SK-N-SH treated with all-trans-retinoic acid at 6 μM for 48 hours (cell line): Measurements from ENCODE around the gene SERGEF.
A peak's percentile ranks its signal among the peaks of the same experiment; 100 is the strongest.

Experiments
- ATAC-seq: fragments of 200-7000 bp; cut with Tn5 transposase; 3 replicates; pipeline ENCODE4 v1.9.1; 2020; ENCODE audit warnings: mild to moderate bottlenecking, moderate library complexity
- ARNTL ChIP-seq: fragments of 450-650 bp; formaldehyde crosslinking; IDR thresholded peaks from 2 replicates; pipeline ENCODE4 v1.5.0; 2020; ENCODE audit warnings: low read depth, mild to moderate bottlenecking, moderate library complexity, borderline replicate concordance
- BACH2 ChIP-seq: fragments of 250-450 bp; sonication (Bioruptor Pico); IDR thresholded peaks from 2 replicates; pipeline ENCODE4 v1.9.0; 2021; ENCODE audit warnings: mild to moderate bottlenecking, borderline replicate concordance
- CSDC2 ChIP-seq: fragments of 250-450 bp; sonication (Bioruptor Pico); IDR thresholded peaks from 2 replicates; pipeline ENCODE4 v1.5.0; 2020; ENCODE audit warnings: mild to moderate bottlenecking, moderate library complexity
- CSRNP3 ChIP-seq: fragments of 250-450 bp; sonication (Bioruptor Pico); IDR thresholded peaks from 2 replicates; pipeline ENCODE4 v1.5.1; 2021; ENCODE audit warnings: mild to moderate bottlenecking, moderate library complexity
- ESRRG ChIP-seq: fragments of 250-450 bp; sonication (Bioruptor Pico); IDR thresholded peaks from 2 replicates; pipeline ENCODE4 v1.6.1; 2021; ENCODE audit warnings: mild to moderate bottlenecking
- GLIS3 ChIP-seq: fragments of 250-450 bp; sonication (Bioruptor Pico); IDR thresholded peaks from 2 replicates; pipeline ENCODE4 v1.5.0; 2020; ENCODE audit warnings: mild to moderate bottlenecking, moderate library complexity
- ISL1 ChIP-seq: fragments of 250-450 bp; sonication (Bioruptor Pico); IDR thresholded peaks from 2 replicates; pipeline ENCODE4 v2.1.2; 2022; ENCODE audit warnings: mild to moderate bottlenecking, moderate library complexity
- OSR1 ChIP-seq: fragments of 250-450 bp; sonication (Bioruptor Pico); IDR thresholded peaks from 2 replicates; pipeline ENCODE4 v1.8.0; 2022; ENCODE audit warnings: moderate library complexity, mild to moderate bottlenecking, inconsistent platforms
- POU6F1 ChIP-seq: fragments of 250-450 bp; sonication (Bioruptor Pico); IDR thresholded peaks from 2 replicates; pipeline ENCODE4 v1.8.0; 2021; ENCODE audit warnings: low read depth, mild to moderate bottlenecking, moderate library complexity, borderline replicate concordance
- PPARA ChIP-seq: fragments of 250-450 bp; sonication (Bioruptor Pico); IDR thresholded peaks from 2 replicates; pipeline ENCODE4 v1.5.0; 2020; ENCODE audit warnings: mild to moderate bottlenecking, borderline replicate concordance
- RARB ChIP-seq: fragments of 250-450 bp; sonication (Bioruptor Pico); IDR thresholded peaks from 2 replicates; pipeline ENCODE4 v1.8.0; 2021; ENCODE audit warnings: mild to moderate bottlenecking, moderate library complexity
- SNAI2 ChIP-seq: fragments of 250-450 bp; sonication (Bioruptor Pico); IDR thresholded peaks from 2 replicates; pipeline ENCODE4 v1.5.0; 2020; ENCODE audit warnings: mild to moderate bottlenecking, moderate library complexity
- TCF4 ChIP-seq: fragments of 250-450 bp; sonication (Bioruptor Pico); IDR thresholded peaks from 2 replicates; pipeline ENCODE4 v1.8.0; 2021; ENCODE audit warnings: mild to moderate bottlenecking, moderate library complexity, borderline replicate concordance
- ZC3H10 ChIP-seq: fragments of 250-450 bp; sonication (Bioruptor Pico); IDR thresholded peaks from 2 replicates; pipeline ENCODE4 v1.5.1; 2021; ENCODE audit warnings: mild to moderate bottlenecking, moderate library complexity
- ZFP3 ChIP-seq: fragments of 250-450 bp; sonication (Bioruptor Pico); IDR thresholded peaks from 2 replicates; pipeline ENCODE4 v1.5.0; 2020; ENCODE audit warnings: mild to moderate bottlenecking, moderate library complexity
- ZNF565 ChIP-seq: fragments of 450-650 bp; formaldehyde crosslinking; conservative IDR thresholded peaks from 2 replicates; pipeline ENCODE4 v1.5.0; 2020; ENCODE audit warnings: low read depth, mild to moderate bottlenecking, moderate library complexity
- ZNF8 ChIP-seq: fragments of 450-650 bp; formaldehyde crosslinking; IDR thresholded peaks from 2 replicates; pipeline ENCODE4 v1.5.0; 2020; ENCODE audit warnings: mild to moderate bottlenecking, moderate library complexity
- TF ChIP-seq, protein P1 (sequence below): fragments of 250-450 bp; sonication (Bioruptor Pico); IDR thresholded peaks from 2 replicates; pipeline ENCODE4 v1.5.1; 2020; ENCODE audit warnings: low read depth, mild to moderate bottlenecking, moderate library complexity
- TF ChIP-seq, protein P2 (sequence below): fragments of 250-450 bp; sonication (Bioruptor Pico); IDR thresholded peaks from 2 replicates; pipeline ENCODE4 v1.5.0; 2020; ENCODE audit warnings: mild to moderate bottlenecking, moderate library complexity
- TF ChIP-seq, protein P3 (sequence below): fragments of 250-450 bp; sonication (Bioruptor Pico); IDR thresholded peaks from 2 replicates; pipeline ENCODE4 v1.8.0; 2020; ENCODE audit warnings: mild to moderate bottlenecking, moderate library complexity, borderline replicate concordance

Gene SERGEF

GRCh38 chr11:17972987-17973386 lies 39.9 kb downstream of the SERGEF start:
- peak; percentile 94 for ATAC-seq
- TF ChIP-seq ZFP3 (CRISPR knock-in tag) = no peak

DNA sequence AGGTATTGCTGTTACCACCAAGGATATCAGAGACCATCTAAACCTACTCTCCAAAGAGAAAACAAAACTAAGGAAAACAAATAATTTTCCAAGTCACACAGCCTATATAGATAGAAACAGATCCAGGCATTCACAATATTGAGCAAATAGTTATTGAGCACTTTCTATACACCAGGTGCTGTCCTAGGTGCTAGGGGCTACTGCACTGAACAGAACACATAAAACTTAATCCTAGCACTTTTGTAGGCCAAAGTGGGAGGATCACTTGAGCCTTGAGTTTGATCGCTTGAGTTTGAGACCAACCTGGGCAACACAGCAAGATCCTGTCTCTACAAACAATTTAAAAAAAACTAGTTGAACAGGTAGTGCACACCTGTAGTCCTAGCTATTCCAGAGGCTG lies 44.6 kb downstream of the SERGEF start:
- TF ChIP-seq RARB (CRISPR knock-in tag) (no peak), ZFP3 (CRISPR knock-in tag) (no peak), ZNF565 (CRISPR knock-in tag) (no peak), CSRNP3 (no peak)
- TF ChIP-seq, protein P1, sequence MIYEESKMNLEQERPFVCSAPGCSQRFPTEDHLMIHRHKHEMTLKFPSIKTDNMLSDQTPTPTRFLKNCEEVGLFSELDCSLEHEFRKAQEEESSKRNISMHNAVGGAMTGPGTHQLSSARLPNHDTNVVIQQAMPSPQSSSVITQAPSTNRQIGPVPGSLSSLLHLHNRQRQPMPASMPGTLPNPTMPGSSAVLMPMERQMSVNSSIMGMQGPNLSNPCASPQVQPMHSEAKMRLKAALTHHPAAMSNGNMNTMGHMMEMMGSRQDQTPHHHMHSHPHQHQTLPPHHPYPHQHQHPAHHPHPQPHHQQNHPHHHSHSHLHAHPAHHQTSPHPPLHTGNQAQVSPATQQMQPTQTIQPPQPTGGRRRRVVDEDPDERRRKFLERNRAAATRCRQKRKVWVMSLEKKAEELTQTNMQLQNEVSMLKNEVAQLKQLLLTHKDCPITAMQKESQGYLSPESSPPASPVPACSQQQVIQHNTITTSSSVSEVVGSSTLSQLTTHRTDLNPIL = no peak

GRCh38 chr11:17967661-17968060 lies 45.2 kb downstream of the SERGEF start:
- ATAC-seq = no peak
- TF ChIP-seq ZC3H10 (CRISPR knock-in tag) = no peak
- no peak for TF ChIP-seq CSDC2 (CRISPR knock-in tag)
- no peak for TF ChIP-seq PPARA (CRISPR knock-in tag)
- no peak for TF ChIP-seq ISL1 (CRISPR knock-in tag)
- TF ChIP-seq GLIS3 (CRISPR knock-in tag) = no peak
- TF ChIP-seq CSRNP3 = no peak
- TF ChIP-seq ZNF565 (CRISPR knock-in tag) = no peak
- TF ChIP-seq POU6F1 (CRISPR knock-in tag) = no peak
- no peak for TF ChIP-seq TCF4
- TF ChIP-seq ZNF8 = no peak
- TF ChIP-seq SNAI2 (CRISPR knock-in tag) = no peak
- TF ChIP-seq OSR1 (CRISPR knock-in tag) = no peak
- TF ChIP-seq ESRRG (CRISPR knock-in tag) = no peak
- TF ChIP-seq, protein P1 = no peak
- TF ChIP-seq, protein P2, sequence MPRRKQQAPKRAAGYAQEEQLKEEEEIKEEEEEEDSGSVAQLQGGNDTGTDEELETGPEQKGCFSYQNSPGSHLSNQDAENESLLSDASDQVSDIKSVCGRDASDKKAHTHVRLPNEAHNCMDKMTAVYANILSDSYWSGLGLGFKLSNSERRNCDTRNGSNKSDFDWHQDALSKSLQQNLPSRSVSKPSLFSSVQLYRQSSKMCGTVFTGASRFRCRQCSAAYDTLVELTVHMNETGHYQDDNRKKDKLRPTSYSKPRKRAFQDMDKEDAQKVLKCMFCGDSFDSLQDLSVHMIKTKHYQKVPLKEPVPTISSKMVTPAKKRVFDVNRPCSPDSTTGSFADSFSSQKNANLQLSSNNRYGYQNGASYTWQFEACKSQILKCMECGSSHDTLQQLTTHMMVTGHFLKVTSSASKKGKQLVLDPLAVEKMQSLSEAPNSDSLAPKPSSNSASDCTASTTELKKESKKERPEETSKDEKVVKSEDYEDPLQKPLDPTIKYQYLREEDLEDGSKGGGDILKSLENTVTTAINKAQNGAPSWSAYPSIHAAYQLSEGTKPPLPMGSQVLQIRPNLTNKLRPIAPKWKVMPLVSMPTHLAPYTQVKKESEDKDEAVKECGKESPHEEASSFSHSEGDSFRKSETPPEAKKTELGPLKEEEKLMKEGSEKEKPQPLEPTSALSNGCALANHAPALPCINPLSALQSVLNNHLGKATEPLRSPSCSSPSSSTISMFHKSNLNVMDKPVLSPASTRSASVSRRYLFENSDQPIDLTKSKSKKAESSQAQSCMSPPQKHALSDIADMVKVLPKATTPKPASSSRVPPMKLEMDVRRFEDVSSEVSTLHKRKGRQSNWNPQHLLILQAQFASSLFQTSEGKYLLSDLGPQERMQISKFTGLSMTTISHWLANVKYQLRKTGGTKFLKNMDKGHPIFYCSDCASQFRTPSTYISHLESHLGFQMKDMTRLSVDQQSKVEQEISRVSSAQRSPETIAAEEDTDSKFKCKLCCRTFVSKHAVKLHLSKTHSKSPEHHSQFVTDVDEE (CRISPR knock-in tag) = no peak

More for the DNA sequence above, 44.6 kb downstream of the SERGEF start:
- no peak for ATAC-seq

DNA sequence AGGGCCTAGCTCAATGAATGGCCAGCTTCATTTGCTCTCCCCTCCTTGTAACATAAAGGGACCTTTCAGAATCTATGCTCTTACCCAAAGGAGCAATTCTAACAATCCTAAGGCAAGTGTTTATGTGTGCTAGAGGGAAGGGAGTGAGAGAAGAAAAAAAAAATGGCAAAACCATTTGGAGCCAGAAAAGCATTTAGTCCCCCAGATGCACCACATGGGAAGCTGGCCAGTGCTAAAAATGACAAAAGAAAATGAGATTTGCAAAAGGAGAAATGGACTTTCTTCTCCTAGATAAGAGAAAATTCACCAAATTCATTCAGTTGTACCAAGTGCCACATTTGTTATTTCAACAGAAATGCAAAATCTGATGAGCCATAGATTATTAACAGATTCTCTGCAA lies 52.8 kb downstream of the SERGEF start:
- TF ChIP-seq OSR1 (CRISPR knock-in tag) = no peak
- no peak for TF ChIP-seq ZNF565 (CRISPR knock-in tag)
- no peak for TF ChIP-seq GLIS3 (CRISPR knock-in tag)
- TF ChIP-seq, protein P3, sequence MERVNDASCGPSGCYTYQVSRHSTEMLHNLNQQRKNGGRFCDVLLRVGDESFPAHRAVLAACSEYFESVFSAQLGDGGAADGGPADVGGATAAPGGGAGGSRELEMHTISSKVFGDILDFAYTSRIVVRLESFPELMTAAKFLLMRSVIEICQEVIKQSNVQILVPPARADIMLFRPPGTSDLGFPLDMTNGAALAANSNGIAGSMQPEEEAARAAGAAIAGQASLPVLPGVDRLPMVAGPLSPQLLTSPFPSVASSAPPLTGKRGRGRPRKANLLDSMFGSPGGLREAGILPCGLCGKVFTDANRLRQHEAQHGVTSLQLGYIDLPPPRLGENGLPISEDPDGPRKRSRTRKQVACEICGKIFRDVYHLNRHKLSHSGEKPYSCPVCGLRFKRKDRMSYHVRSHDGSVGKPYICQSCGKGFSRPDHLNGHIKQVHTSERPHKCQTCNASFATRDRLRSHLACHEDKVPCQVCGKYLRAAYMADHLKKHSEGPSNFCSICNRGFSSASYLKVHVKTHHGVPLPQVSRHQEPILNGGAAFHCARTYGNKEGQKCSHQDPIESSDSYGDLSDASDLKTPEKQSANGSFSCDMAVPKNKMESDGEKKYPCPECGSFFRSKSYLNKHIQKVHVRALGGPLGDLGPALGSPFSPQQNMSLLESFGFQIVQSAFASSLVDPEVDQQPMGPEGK = no peak
- TF ChIP-seq TCF4 = no peak
- TF ChIP-seq, protein P1 = no peak
- no peak for TF ChIP-seq PPARA (CRISPR knock-in tag)
- TF ChIP-seq ESRRG (CRISPR knock-in tag) = no peak
- TF ChIP-seq SNAI2 (CRISPR knock-in tag) = no peak
- TF ChIP-seq BACH2 (CRISPR knock-in tag) = no peak
- TF ChIP-seq ARNTL (CRISPR knock-in tag) = no peak
- ATAC-seq = no peak
